Suppressor macrophage treated with lipopolysaccharide for 4 hours (primary cell): ENCODE results near the gene IFITM5.
"Not testable (repeated sequence)": the region's sequence is repeated elsewhere in the genome, so short reads cannot be mapped to it uniquely, and the experiment has no call there.

ENCODE experiments used
- DNase-seq: peaks from one replicate; pipeline ENCODE4 v3.0.0-alpha.2; 2020

The IFITM5 gene

DNA sequence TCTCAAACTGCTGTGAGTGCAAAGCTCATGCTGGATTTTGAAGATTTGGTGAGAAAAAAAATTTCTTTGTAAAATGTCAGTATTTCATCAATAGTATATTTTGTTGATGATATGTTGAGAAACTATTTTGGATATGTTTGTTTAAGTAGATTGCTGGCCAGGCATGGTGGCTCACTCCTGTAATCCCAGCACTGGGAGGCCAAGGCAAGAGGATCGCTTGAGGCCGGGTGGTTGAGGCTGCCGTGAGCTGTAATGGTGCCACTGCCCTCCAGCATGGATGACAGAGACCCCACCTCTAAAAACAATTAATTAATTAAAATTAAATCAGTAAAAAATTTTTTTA, 28.2 kb upstream of the IFITM5 start:
- DNase-seq, result no peak

DNA sequence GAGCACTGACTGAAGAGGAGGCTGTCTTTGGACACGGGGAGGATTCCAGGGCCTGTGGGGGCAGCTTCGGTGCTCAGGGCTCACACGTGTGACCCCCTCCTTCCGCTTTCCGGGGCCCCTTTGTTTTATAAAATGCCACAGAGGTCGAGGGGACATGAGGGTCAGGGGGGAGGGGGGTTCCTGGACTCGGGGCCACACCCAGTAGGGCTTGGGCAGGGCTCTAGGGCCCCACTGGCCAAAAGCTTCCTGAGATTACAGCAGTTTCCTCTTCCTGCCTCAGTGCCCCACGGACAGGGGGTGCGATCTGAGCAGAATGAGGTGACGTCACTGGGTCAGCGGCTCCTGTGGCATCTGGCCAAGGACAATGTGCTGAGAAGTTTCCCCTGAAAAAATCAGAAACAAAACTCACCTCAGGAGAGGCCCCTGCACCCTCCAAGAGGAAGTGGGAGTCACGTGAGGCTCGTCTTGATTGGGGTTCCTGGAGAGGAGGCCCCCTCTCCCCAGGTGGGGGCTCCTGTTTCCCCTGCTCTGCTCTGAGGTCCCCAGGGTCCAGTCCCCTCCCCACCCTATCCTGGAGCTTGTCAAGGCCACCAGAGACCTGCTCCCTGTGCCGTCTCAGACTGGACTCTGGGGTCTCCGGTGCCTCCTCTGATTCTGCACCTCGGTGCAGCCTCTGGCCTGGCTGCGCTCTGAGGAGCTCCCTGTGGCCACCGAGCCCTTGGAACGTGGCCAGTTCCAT, 27.7 kb upstream of the IFITM5 start:
- DNase-seq, result peak; percentile 88

DNA sequence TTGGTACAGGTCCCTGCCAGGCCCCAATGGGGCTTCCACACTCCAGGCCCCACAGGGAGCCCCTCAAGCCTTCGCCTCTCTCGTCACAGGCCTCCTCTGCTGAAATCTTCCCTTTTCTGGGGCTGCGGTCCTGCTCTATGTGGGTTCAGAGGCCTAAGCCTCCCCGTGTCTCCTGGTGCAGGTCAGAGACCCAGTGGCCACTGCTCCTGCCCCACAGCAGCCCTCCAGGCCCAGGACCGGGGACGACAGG, 27.2 kb upstream of the IFITM5 start:
- no peak for DNase-seq

DNA sequence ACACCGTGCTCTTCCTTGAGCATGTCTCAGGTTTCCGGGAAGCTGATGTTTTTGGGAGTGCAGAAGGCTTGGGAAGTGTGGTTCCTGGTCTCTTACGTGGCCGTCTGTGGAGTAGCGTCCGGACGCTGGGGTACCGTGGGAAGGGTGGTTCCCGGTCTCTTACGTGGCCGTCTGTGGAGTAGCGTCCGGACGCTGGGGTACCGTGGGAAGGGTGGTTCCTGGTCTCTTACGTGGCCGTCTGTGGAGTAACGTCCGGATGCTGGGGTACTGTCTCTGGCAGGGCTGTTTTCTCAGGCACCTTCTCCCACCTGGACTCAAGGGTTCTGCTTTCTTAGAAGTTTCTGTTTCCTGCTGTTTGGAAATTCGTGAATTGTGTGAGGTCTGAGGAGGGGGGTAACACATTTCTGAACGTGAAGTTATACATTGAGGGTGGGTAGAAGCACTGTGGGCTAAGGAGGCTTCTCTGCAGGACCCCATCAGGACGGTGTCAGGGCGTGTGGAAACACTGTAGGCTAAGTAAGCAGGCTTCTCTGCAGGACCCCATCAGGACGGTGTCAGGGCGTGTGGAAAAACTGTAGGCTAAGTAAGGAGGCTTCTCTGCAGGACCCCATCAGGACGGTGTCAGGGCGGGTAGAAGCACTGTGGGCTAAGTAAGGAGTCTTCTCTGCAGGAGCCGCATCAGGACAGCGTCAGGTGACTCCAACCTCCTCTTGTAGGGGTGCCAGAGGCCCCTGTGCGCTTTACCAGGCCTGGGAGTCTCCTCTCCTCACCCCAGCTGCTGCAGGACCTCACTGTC, 26.7 kb upstream of the IFITM5 start:
- no peak for DNase-seq

DNA sequence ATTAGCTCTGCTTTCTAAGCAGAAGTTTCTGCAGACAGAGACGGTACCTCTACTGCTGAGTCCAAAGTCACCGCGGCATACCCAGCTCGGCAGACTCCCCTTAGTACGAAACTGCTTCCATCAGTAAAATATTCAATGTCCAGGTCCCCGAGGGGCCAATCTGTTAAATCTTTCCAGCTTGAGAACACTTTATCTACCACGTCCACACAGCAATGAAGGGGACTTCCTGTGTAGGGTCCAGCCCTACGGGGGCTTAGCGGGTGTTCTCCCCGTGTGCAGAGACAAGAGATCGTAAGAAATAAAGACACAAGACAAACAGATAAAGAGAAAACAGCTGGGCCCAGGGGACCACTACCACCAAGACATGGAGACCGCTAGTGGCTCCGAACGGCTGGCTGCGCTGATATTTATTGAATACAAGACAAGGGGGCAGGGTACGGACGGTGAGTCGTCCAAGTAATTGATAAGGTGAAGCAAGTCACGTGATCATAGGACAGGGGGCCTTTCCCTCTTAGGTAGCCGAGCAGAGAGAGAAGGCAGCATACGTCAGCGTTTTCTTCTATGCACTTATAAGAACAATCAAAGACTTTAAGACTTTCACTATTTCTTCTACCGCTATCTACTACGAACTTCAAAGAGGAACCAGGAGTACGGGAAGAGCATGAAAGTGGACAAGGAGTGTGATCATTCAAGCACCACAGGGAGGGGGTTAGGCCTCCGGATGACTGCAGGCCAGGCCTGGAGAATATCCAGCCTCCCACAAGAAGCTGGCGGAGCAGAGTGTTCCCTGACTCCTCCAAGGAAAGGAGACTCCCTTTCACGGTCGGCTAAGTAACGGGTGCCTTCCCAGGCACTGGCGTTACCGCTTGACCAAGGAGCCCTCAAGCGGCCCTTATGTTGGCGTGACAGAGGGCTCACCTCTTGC, 25.5 kb upstream of the IFITM5 start:
- DNase-seq, result not testable (repeated sequence)

DNA sequence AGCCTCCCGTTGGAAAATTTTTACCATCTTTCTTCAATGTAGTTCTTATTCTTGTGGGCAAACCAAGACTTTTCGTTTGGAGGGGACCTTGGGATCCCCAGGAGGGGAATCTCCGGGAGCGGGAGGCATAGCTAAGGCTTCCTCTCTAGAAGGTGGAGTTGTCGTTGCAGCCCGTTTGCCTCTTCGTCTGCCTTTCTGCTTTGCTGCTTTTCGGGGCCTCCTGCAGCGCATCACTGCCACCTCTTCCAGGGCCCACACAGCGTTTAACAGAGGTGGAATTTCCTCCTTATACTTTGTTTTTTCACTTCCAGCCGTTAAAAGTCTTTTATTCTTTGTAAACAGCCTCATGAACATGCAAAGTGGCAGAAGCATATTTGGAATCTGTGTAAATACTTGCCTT, 24.8 kb upstream of the IFITM5 start:
- no peak for DNase-seq

DNA sequence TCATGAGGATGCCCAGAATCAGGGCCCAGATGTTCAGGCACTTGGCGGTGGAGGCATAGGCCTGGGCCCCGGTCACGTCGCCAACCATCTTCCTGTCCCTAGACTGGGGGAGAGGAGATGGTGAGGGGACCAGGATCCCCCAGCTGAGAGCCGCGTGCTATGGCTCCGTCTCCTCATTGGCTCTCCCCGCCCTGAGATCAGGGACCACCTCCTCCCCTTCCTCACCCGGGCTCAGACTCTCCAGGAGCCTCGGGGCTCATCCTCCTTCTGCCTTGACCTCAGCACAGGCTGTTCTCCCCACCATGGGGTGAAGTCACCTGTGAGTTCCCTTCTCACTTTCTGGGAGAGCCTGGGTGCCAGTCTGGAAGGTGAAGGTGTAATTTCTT, 20.6 kb upstream of the IFITM5 start:
- DNase-seq, result not testable (repeated sequence)

DNA sequence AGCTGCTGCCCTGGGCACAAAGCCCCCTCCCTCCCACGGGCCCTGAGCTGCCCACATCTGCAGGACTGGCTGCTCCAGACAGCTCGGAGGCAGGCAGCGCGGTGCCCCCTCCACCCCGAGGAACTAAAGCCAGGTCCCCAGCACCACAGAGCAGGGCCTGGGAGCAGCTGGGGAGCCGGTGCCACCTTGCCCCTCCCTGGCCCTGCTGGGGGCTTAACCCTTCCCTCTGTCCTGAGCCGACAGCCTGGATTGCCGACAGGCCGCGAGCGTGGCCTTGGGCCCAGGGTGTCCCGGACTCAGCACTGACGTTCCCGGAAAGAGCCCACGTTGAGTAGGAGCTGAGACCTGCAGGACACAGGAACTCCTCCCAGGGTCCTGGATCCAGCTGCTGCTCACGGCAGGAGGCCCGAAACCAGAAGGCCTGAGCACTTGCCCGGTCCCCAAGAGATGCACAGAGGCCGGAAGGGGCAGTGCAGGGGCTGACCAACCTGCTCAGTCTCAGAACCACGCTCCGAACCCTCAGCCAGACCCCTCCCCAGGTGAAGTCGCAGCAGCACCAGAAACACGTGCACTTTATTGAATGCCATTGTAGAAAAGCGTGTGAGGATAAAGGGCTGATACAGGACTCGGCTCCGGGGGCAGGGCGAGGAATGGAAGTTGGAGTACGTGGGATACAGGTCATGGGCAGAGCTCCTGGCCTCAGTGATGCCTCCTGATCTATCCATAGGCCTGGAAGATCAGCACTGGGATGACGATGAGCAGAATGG, 20.0 kb upstream of the IFITM5 start:
- not testable (repeated sequence) for DNase-seq

DNA sequence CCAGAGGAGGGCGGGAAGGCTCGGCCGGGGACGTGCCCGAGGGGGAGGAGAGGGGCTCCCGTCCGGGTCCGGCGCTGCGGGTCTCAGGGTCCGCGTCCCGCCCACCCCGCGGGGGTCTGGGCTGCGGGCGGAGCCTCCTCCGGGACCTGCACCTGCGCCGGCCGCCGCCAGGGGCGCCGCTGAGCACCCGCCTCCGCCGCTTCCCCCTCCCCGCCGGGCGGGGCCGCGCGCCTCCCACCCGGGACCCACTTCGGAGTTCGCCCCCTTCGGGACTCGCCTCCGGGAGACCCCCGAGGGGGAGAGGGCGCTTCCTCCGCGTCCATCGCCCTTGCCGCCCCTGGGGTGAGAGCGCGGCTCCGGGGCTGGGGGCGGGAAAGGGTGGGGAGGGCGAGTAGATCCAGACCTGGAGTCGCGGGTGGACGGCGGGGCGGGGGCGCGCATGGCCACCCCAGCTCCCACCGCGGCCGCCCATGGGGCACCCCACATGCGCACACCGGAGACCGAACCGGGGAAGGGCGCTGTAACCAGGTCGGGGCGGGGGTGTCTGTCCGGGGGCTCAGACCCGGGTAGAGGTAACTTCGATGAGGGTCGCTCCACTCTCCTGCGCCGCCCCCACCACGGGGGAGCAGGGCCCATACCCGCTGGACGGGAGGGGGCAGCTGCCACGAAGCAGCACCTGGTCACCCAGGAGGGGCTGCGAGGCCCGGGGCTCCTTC, 19.2 kb upstream of the IFITM5 start:
- DNase-seq, result not testable (repeated sequence)

DNA sequence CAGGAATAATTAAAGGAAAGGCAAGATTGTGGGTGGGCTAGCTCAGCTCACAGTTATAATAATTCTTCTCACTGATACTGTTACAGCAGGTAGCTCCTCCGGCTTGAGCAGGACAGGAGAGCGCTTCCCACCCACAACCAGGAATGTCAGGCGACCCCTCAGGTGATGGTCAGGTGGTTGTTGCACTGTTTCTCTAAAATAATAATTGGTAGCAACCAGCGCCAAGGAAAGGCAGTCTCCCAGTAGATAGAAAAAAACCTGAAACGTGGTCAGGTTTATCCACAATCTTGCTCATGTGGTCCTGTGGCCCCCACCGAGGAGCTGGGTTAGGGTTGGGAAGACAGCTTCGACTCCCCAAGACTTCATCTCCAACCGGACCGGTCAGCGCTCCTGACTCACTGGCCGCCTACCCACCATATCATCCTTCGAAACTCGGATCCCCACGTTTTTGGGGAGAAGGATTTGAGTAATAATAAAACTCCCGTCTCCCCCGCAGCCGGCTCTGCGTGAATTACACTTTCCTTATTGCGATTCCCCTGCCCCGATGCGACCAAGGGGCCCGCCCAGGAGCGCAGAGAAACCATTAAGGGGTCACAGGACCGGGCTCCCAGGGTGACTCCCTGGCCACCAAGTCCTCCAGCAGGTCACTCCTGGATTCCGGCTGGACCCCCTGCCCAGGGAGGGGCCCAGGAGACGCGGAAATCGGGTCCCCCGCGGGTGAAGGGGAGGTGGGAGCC, 18.5 kb upstream of the IFITM5 start:
- DNase-seq, result not testable (repeated sequence)

DNA sequence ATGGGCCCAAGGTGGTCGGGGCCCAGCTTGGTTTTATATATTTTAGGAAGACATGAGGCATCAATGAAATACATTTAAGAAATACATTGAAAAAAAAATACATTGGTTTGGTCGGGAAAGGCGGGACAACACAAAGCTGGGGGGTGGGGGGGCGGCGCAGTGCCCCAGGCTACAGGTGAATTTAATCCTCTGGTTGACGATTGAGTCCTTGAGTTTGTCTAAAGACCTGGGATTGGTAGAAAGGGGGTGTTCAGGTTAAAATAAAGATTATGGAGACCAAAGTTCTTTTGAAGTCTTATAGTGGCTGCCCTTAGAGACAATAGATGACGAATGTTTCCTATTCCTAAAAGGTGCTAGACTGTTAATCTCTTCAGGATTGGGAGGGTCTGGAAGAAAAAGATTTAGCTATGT, 17.6 kb upstream of the IFITM5 start:
- no peak for DNase-seq

DNA sequence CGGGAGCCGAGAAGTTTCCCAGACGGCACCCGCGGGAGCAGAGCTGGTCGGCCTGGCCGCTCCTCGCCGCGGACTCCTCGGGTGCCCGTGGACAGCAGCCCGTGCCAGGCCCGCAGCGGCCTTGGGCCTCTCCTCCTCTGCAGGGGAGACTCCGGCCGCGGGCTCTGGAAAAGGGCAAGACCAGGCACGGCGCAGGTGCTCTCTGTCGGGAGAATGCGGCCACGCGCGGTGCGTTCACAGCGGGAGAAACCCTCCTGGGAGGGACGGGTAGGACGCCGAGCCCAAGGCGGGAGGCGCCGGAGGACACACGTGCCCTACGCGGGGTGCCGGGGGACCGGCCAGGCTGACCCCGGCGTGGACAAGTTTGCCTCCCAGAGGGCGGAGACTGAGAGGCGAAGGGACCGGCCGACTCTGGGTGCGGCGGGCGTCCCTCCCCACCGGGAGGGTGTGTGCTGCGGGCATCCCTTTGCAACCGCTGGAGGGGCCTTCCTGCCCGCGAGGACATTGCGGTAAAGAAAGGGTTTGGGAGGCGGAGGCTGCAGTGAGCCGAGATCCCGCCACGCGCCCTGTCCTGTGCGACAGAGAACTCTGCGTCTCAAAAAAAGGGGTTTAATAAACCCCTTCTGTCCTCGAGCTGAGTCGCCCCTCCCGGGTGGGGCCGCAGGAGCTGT, 16.8 kb upstream of the IFITM5 start:
- no peak for DNase-seq

DNA sequence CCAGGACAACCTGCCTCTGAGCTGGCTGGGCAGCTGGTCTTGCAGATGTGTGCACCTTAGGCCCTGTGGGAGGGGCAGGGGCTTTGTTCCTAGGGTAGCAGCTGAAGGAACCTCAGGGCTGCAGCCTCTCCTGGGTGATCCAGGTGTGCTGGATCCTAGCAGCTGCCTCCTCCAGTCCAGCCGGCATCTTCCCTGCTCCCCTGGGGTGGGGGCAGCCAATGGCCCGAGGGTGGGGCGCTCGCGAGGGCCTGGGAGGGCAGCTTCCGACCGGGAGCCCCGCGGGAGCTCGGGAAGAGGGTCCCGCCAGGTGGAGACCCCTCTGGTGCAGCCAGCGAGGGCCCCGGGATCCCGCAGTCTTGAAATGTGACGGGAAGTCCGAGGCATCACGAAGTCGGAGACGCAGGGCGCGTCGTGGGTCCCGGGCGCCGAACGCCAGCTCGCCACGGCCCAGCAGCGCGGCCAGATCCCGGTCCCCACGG, 16.2 kb upstream of the IFITM5 start:
- DNase-seq, result no peak

DNA sequence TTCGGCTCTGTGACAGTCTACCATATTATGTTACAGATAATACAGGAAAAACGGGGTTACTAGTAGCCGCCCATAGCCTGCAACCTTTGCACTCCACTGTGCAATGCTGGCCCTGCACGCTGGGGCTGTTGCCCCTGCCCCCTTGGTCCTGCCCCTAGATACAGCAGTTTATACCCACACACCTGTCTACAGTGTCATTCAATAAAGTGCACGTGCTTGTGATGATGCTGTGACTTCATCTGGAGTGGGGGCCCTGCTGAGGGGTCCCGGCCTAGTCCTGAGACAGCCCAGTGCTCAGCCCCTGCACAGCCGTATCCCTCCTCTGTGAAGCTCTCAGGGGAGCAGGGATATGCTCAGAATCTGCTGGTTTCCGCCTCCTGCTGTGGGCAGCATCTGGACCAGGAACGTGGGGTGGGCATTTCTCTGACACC, 15.7 kb upstream of the IFITM5 start:
- no peak for DNase-seq

DNA sequence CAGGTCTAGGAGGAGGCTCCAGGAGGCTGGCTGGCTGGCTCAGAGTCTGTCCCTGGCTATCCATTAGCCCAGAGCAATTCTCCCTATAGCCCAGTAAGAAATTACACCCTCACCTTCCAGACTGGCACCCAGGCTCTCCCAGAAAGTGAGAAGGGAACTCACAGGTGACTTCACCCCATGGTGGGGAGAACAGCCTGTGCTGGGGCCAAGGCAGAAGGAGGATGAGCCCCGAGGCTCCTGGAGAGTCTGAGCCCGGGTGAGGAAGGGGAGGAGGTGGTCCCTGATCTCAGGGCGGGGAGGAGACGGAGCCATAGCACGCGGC, 15.2 kb upstream of the IFITM5 start:
- not testable (repeated sequence) for DNase-seq

DNA sequence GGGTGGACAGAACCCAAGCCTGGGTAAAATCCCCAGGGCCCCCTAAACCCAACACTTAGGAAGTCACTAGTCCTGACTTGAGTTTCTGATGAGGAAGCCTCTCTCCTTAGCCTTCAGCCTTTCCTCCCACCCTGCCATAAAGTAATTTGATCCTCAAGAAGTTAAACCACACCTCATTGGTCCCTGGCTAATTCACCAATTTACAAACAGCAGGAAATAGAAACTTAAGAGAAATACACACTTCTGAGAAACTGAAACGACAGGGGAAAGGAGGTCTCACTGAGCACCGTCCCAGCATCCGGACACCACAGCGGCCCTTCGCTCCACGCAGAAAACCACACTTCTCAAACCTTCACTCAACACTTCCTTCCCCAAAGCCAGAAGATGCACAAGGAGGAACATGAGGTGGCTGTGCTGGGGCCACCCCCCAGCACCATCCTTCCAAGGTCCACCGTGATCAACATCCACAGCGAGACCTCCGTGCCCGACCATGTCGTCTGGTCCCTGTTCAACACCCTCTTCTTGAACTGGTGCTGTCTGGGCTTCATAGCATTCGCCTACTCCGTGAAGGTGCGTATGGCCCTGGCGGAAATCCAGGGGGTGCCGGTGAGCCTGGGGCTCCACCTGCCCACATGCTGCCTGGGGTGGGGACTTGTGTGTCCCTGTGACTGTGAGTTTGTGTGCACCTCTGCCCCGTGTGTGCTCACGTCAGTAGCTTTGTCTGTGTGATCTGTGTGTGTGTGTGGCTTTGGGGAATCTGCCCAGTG, 14.6 kb upstream of the IFITM5 start, which contains the start of gene IFITM1:
Gene IFITM1, plus strand, starts transcription at position 254 of the 767 bp plus-strand sequence. Its CDS starts 131 bp downstream, at position 385.
- peak; percentile 86 for DNase-seq

DNA sequence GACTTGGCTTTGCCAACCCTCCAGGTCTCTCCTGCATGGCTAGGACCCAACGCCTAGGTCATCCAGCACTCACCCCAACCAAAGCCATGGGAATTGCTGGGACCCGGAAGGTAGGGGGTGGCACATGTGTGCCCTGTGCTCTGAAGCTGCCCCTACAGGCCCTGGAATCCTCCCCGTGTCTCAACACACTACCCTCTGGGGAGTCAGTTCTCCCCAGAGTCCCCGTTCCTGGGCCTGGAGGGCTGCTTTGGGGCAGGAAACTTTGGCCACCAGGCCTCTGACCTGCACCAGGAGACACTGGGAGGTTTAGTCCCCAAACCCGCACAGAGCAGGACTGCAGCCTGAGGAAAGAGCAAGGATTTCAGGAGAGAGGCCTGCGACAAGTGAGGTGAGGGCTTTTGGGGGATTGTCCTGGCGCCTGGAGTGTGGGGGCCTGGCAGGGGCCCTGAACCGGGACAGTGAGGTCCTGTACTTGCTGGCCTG, 14.0 kb upstream of the IFITM5 start:
- DNase-seq, result peak; percentile 10

DNA sequence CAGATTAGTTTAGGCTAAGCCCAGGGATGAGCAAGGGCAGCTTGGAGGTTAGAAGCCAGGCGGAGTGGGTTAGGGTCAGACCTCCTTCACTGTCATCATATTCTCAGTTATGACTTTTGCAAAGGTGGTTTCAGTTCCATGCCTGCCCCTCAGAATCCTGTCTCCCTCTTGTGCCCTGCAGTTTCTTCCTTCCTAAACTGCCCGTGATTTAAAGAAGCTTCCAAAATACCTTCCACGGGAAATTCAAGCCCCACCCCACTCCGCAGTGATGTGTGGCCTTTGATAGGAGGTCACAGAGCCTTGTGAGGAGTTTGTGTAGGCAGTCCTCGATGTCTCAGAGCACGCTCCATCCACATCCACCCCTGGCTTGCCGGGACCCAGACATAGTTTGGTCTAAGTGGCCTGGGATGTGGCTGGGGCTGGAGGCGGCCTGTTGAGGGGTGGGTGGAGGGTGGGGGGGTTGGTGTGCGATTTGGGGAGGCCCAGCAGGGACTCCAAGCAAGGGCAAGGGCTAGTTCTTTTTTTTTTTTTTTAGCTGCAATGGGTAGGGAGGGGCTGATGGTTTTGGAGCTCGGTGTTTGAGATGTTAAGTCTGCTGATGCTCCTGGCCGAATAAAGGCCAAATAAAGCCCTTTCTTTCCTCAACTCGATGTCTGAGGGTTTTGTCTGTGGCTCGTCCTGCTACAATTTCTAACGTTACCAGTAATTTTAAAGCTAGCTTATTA, 12.9 kb upstream of the IFITM5 start:
- DNase-seq, result peak; percentile 43
